WTC11 (cell line): ENCODE measurements around the gene BAIAP2. TPM values are rescaled to one million over a fixed set of nuclear protein-coding genes. Genes with fewer than 3 reads are reported as not detected.

Experiments
- ATAC-seq: fragments of 200-7000 bp; cut with Tn5 transposase; 2 replicates; pipeline ENCODE4 v1.10.0; 2021; ENCODE audit warnings: mild to moderate bottlenecking, moderate library complexity
- CTCF ChIA-PET: fragments of 300-600 bp; sonication (Branson Sonifier 250); formaldehyde crosslinking; loops from one replicate; lab custom pipeline; 2021; ENCODE audit warnings: antibody characterized with exemption; lab: Charles Lee
- POLR2A ChIA-PET: fragments of 350-600 bp; sonication (Branson Sonifier 250); formaldehyde crosslinking; loops from one replicate; lab custom pipeline; 2021; ENCODE audit warnings: antibody characterized with exemption; lab: Charles Lee
- DNase-seq: peaks from one replicate; pipeline ENCODE4 v3.0.0; 2021; ENCODE audit warnings: low spot score
- H3K27ac Mint-ChIP-seq: 2 replicates; pipeline ENCODE4 v1.8.0; 2021; ENCODE audit warnings: mixed read lengths
- H3K27me3 Mint-ChIP-seq: 2 replicates; pipeline ENCODE4 v1.8.0; 2021; ENCODE audit warnings: low read depth, mild to moderate bottlenecking, moderate library complexity, mixed read lengths
- H3K36me3 Mint-ChIP-seq: 2 replicates; pipeline ENCODE4 v1.8.0; 2021; ENCODE audit warnings: mixed read lengths
- H3K4me1 Mint-ChIP-seq: 2 replicates; pipeline ENCODE4 v1.8.0; 2022; ENCODE audit warnings: mixed read lengths
- H3K4me3 Mint-ChIP-seq: 2 replicates; pipeline ENCODE4 v1.8.0; 2021; ENCODE audit warnings: mild to moderate bottlenecking, moderate library complexity, mixed read lengths
- H3K9me3 Mint-ChIP-seq: 2 replicates; pipeline ENCODE4 v1.8.0; 2021; ENCODE audit warnings: mixed read lengths
- CREB1 ChIP-seq: sonication (generic); formaldehyde crosslinking; IDR thresholded peaks from 2 replicates; pipeline ENCODE4 v1.8.0; 2023; ENCODE audit warnings: mild to moderate bottlenecking, missing genetic modification reagents
- E2F4 ChIP-seq: sonication (generic); formaldehyde crosslinking; IDR thresholded peaks from 2 replicates; pipeline ENCODE4 v1.8.1; 2022; ENCODE audit warnings: low read depth, mild to moderate bottlenecking, moderate library complexity, missing genetic modification reagents, borderline replicate concordance
- ETV6 ChIP-seq: sonication (generic); formaldehyde crosslinking; IDR thresholded peaks from 2 replicates; pipeline ENCODE4 v1.8.1; 2022; ENCODE audit warnings: mild to moderate bottlenecking, missing genetic modification reagents
- IRF2 ChIP-seq: sonication (generic); formaldehyde crosslinking; IDR thresholded peaks from 2 replicates; pipeline ENCODE4 v1.8.0; 2022; ENCODE audit warnings: low read depth, missing genetic modification reagents, borderline replicate concordance
- MXD4 ChIP-seq: fragments of 250-450 bp; sonication (Bioruptor Pico); IDR thresholded peaks from 2 replicates; pipeline ENCODE4 v1.8.0; 2021; ENCODE audit warnings: mild to moderate bottlenecking, moderate library complexity, borderline replicate concordance
- NFATC4 ChIP-seq: fragments of 250-450 bp; sonication (Bioruptor Pico); IDR thresholded peaks from 2 replicates; pipeline ENCODE4 v1.9.0; 2021; ENCODE audit warnings: mild to moderate bottlenecking
- NFE2L1 ChIP-seq: sonication (generic); formaldehyde crosslinking; IDR thresholded peaks from 2 replicates; pipeline ENCODE4 v1.8.1; 2023; ENCODE audit warnings: missing genetic modification reagents
- NFYB ChIP-seq: sonication (generic); formaldehyde crosslinking; conservative IDR thresholded peaks from 2 replicates; pipeline ENCODE4 v1.8.0; 2022; ENCODE audit warnings: low read depth, missing genetic modification reagents
- NR1H2 ChIP-seq: sonication (generic); formaldehyde crosslinking; IDR thresholded peaks from 2 replicates; pipeline ENCODE4 v1.9.0; 2021; ENCODE audit warnings: mild to moderate bottlenecking, moderate library complexity, missing genetic modification reagents
- PREB ChIP-seq: sonication (generic); formaldehyde crosslinking; IDR thresholded peaks from 2 replicates; pipeline ENCODE4 v1.8.1; 2022; ENCODE audit warnings: mild to moderate bottlenecking, missing genetic modification reagents, moderate library complexity, borderline replicate concordance
- PRRX2 ChIP-seq: fragments of 250-450 bp; sonication (Bioruptor Pico); IDR thresholded peaks from 2 replicates; pipeline ENCODE4 v1.8.0; 2021; ENCODE audit warnings: mild to moderate bottlenecking
- RORB ChIP-seq: fragments of 250-450 bp; sonication (Bioruptor Pico); IDR thresholded peaks from 2 replicates; pipeline ENCODE4 v1.9.0; 2021; ENCODE audit warnings: mild to moderate bottlenecking
- SOX15 ChIP-seq: fragments of 250-450 bp; sonication (Bioruptor Pico); IDR thresholded peaks from 2 replicates; pipeline ENCODE4 v1.9.0; 2021; ENCODE audit warnings: mild to moderate bottlenecking
- SP1 ChIP-seq: sonication (generic); formaldehyde crosslinking; conservative IDR thresholded peaks from 2 replicates; pipeline ENCODE4 v1.8.1; 2022; ENCODE audit warnings: missing genetic modification reagents
- USF1 ChIP-seq: sonication (generic); formaldehyde crosslinking; IDR thresholded peaks from 2 replicates; pipeline ENCODE4 v1.8.0; 2022; ENCODE audit warnings: mild to moderate bottlenecking, missing genetic modification reagents
- ZMAT4 ChIP-seq: fragments of 250-450 bp; sonication (Bioruptor Pico); IDR thresholded peaks from 2 replicates; pipeline ENCODE4 v1.9.0; 2021; ENCODE audit warnings: mild to moderate bottlenecking
- ZNF512 ChIP-seq: sonication (generic); formaldehyde crosslinking; IDR thresholded peaks from 2 replicates; pipeline ENCODE4 v1.8.1; 2022; ENCODE audit warnings: missing genetic modification reagents, borderline replicate concordance
- ZNF532 ChIP-seq: fragments of 250-450 bp; sonication (Bioruptor Pico); IDR thresholded peaks from 2 replicates; pipeline ENCODE4 v1.9.0; 2021; ENCODE audit warnings: mild to moderate bottlenecking, borderline replicate concordance
- ZNF671 ChIP-seq: fragments of 250-450 bp; sonication (Bioruptor Pico); IDR thresholded peaks from 2 replicates; pipeline ENCODE4 v1.8.0; 2021; ENCODE audit warnings: mild to moderate bottlenecking
- total RNA-seq: library from RNA; stranded (reverse); gene quantifications from 3 replicates; pipeline ENCODE4 v1.2.3, GENCODE V29; 2021

The BAIAP2 gene
- total RNA-seq, 1 experiment from 2014 or later: 20.7 TPM

- no peak for ATAC-seq
- H3K27ac Mint-ChIP-seq: no peak overlapping the region
- H3K36me3 Mint-ChIP-seq: no peaks in the 10 kb centered on the region
- H3K9me3 Mint-ChIP-seq: no peaks in the 10 kb centered on the region
- no peaks in the 10 kb centered on the region for H3K4me1 Mint-ChIP-seq
- DNase-seq: no peak
- ChIA-PET POLR2A (no interaction called here), CTCF (interaction anchor here (1.2 to 4.2 kb wide), 2 partner anchors 13 to 116 kb away, joined by 4 to 25 read pairs; no protein-coding TSS in a partner anchor)
- no peak overlapping the region for H3K4me3 Mint-ChIP-seq
- TF ChIP-seq NFYB (CRISPR knock-in tag): no peak
- no peak for TF ChIP-seq ETV6 (CRISPR knock-in tag)
- no peak for TF ChIP-seq SP1
- no peaks in the 10 kb centered on the region for H3K27me3 Mint-ChIP-seq
These were observed 80.3 kb downstream of the BAIAP2 start for GRCh38 chr17:81115219-81115618.

- H3K9me3 Mint-ChIP-seq: no peaks in the 10 kb centered on the region
- no peak overlapping the region for H3K4me3 Mint-ChIP-seq
- H3K36me3 Mint-ChIP-seq: no peaks in the 10 kb centered on the region
- CTCF ChIA-PET: interaction anchor here (0.7 to 4.2 kb wide), 3 partner anchors 14 to 131 kb away, joined by 3 to 25 read pairs (median 3); no protein-coding TSS in a partner anchor
- DNase-seq: no peak
- ATAC-seq: no peak
- H3K27me3 Mint-ChIP-seq: no peaks in the 10 kb centered on the region
- TF ChIP-seq CREB1 (CRISPR knock-in tag) (no peak), NFATC4 (no peak), NR1H2 (CRISPR knock-in tag) (no peak), MXD4 (no peak), RORB (CRISPR knock-in tag) (no peak), ZNF512 (CRISPR knock-in tag) (no peak), PREB (CRISPR knock-in tag) (no peak), ZNF671 (CRISPR knock-in tag) (no peak), E2F4 (CRISPR knock-in tag) (no peak), NFYB (CRISPR knock-in tag) (no peak), ZNF532 (CRISPR knock-in tag) (no peak)
- no peaks in the 10 kb centered on the region for H3K4me1 Mint-ChIP-seq
- no peak overlapping the region for H3K27ac Mint-ChIP-seq
- POLR2A ChIA-PET: no interaction called here
These were observed 81.0 kb downstream of the BAIAP2 start for GRCh38 chr17:81115749-81116464.

- no peaks in the 10 kb centered on the region for H3K36me3 Mint-ChIP-seq
- H3K4me3 Mint-ChIP-seq: no peak overlapping the region
- POLR2A ChIA-PET: no interaction called here
- CTCF ChIA-PET: interaction anchor here (0.7 to 4.2 kb wide), 5 partner anchors 15 to 132 kb away, joined by 3 to 25 read pairs (median 3); no protein-coding TSS in a partner anchor
- H3K27ac Mint-ChIP-seq: no peak overlapping the region
- DNase-seq (no peak), ATAC-seq (no peak)
- no peaks in the 10 kb centered on the region for H3K4me1 Mint-ChIP-seq
- H3K27me3 Mint-ChIP-seq: no peaks in the 10 kb centered on the region
- no peaks in the 10 kb centered on the region for H3K9me3 Mint-ChIP-seq
- no peak for TF ChIP-seq ZMAT4 (CRISPR knock-in tag)
- TF ChIP-seq CREB1 (CRISPR knock-in tag): no peak
- no peak for TF ChIP-seq IRF2 (CRISPR knock-in tag)
- no peak for TF ChIP-seq SOX15 (CRISPR knock-in tag)
- no peak for TF ChIP-seq NFE2L1
- TF ChIP-seq ZNF512 (CRISPR knock-in tag): no peak
- TF ChIP-seq PRRX2 (CRISPR knock-in tag): no peak
- no peak for TF ChIP-seq USF1 (CRISPR knock-in tag)
- no peak for TF ChIP-seq PREB (CRISPR knock-in tag)
These were observed 81.8 kb downstream of the BAIAP2 start for GRCh38 chr17:81116704-81117103.
